H9 (cell line): ENCODE measurements around the gene DCDC1. TPM values are rescaled to one million over a fixed set of nuclear protein-coding genes. Genes with fewer than 3 reads are reported as not detected.

Experiments used
- DNase-seq: peaks from one replicate; pipeline ENCODE4 v3.0.0-alpha.2; 2017
- H2AFZ ChIP-seq: one replicate; pipeline ENCODE4 v1.6.1; 2013; ENCODE audit warnings: mild to moderate bottlenecking, low read length, control low read depth, moderate library complexity
- H2AK5ac ChIP-seq: 2 replicates; pipeline ENCODE4 v1.6.1; 2013; ENCODE audit warnings: low read length, control low read depth, mixed read lengths; ENCODE audit not compliant: insufficient read length
- H2BK120ac ChIP-seq: one replicate; pipeline ENCODE4 v1.6.1; 2013; ENCODE audit warnings: low read depth, mild to moderate bottlenecking, low read length, control low read depth, inconsistent platforms; ENCODE audit not compliant: poor library complexity, severe bottlenecking
- H2BK12ac ChIP-seq: 2 replicates; pipeline ENCODE4 v1.6.1; 2013; ENCODE audit warnings: low read length, control low read depth, mixed read lengths, low read depth; ENCODE audit not compliant: insufficient read length
- H2BK15ac ChIP-seq: 2 replicates; pipeline ENCODE4 v1.6.1; 2013; ENCODE audit warnings: low read depth, low read length, control low read depth
- H2BK20ac ChIP-seq: one replicate; pipeline ENCODE4 v1.6.1; 2013; ENCODE audit warnings: low read depth, mild to moderate bottlenecking, low read length, control low read depth, inconsistent platforms; ENCODE audit not compliant: poor library complexity, severe bottlenecking
- H2BK5ac ChIP-seq: 2 replicates; pipeline ENCODE4 v1.6.1; 2013; ENCODE audit warnings: low read length, control low read depth, mixed read lengths; ENCODE audit not compliant: insufficient read length
- H3K14ac ChIP-seq: 2 replicates; pipeline ENCODE4 v1.6.1; 2013; ENCODE audit warnings: low read length, control low read depth; ENCODE audit not compliant: insufficient read depth
- H3K18ac ChIP-seq: 2 replicates; pipeline ENCODE4 v1.6.1; 2013; ENCODE audit warnings: low read depth, mild to moderate bottlenecking, mixed read lengths, low read length, control low read depth; ENCODE audit not compliant: insufficient read length
- H3K23ac ChIP-seq: 2 replicates; pipeline ENCODE4 v1.6.1; 2013; ENCODE audit warnings: low read length, control low read depth, mixed read lengths, low read depth; ENCODE audit not compliant: insufficient read length
- H3K23me2 ChIP-seq: 2 replicates; pipeline ENCODE4 v1.6.1; 2013; ENCODE audit warnings: low read depth, mild to moderate bottlenecking, mixed read lengths, low read length, control low read depth; ENCODE audit not compliant: insufficient read length, poor library complexity, severe bottlenecking
- H3K27ac ChIP-seq: 2 replicates; pipeline ENCODE4 v1.5.1; 2013; ENCODE audit warnings: low read length, control low read depth, mixed read lengths, low read depth; ENCODE audit not compliant: insufficient read length
- H3K27me3 ChIP-seq: 2 replicates; pipeline ENCODE4 v1.6.1; 2013; ENCODE audit warnings: low read length, control low read depth, inconsistent platforms; ENCODE audit not compliant: insufficient read depth
- H3K4ac ChIP-seq: 2 replicates; pipeline ENCODE4 v1.6.1; 2013; ENCODE audit warnings: low read depth, mild to moderate bottlenecking, control low read depth, inconsistent platforms, low read length, moderate library complexity
- H3K4me1 ChIP-seq: 2 replicates; pipeline ENCODE4 v1.6.1; 2013; ENCODE audit warnings: low read length, control low read depth, inconsistent platforms; ENCODE audit not compliant: insufficient read depth
- H3K4me2 ChIP-seq: 2 replicates; pipeline ENCODE4 v1.6.1; 2013; ENCODE audit warnings: low read length, control low read depth, mixed read lengths; ENCODE audit not compliant: insufficient read length, insufficient read depth
- H3K56ac ChIP-seq: 2 replicates; pipeline ENCODE4 v1.6.1; 2013; ENCODE audit warnings: low read depth, mild to moderate bottlenecking, mixed read lengths, low read length, control low read depth; ENCODE audit not compliant: insufficient read length
- H3K79me1 ChIP-seq: 2 replicates; pipeline ENCODE4 v1.6.1; 2013; ENCODE audit warnings: low read depth, mild to moderate bottlenecking, moderate library complexity, low read length, control low read depth, inconsistent platforms; ENCODE audit not compliant: insufficient read depth, poor library complexity, severe bottlenecking
- H3K79me2 ChIP-seq: 2 replicates; pipeline ENCODE4 v1.6.1; 2013; ENCODE audit warnings: low read length, control low read depth, inconsistent platforms; ENCODE audit not compliant: insufficient read depth
- H3K9ac ChIP-seq: 2 replicates; pipeline ENCODE4 v1.6.1; 2013; ENCODE audit warnings: low read length, control low read depth, mixed read lengths; ENCODE audit not compliant: insufficient read length; ENCODE audit errors: extremely low read depth
- H3K9me3 ChIP-seq: one replicate; pipeline ENCODE4 v1.6.1; 2013; ENCODE audit warnings: low read depth, low read length, inconsistent platforms; ENCODE audit not compliant: control insufficient read depth
- H3T11ph ChIP-seq: one replicate; pipeline ENCODE4 v1.6.1; 2013; ENCODE audit warnings: mild to moderate bottlenecking, low read length, control low read depth, inconsistent platforms
- H4K20me1 ChIP-seq: one replicate; pipeline ENCODE4 v1.6.1; 2013; ENCODE audit not compliant: control insufficient read depth, insufficient read length, insufficient read depth
- H4K5ac ChIP-seq: 2 replicates; pipeline ENCODE4 v1.6.1; 2013; ENCODE audit warnings: low read depth, mild to moderate bottlenecking, mixed read lengths, low read length, control low read depth; ENCODE audit not compliant: insufficient read length
- H4K8ac ChIP-seq: replicated peaks from 2 replicates; pipeline ENCODE4 v1.6.1; 2013; ENCODE audit warnings: low read length, control low read depth, mixed read lengths, low read depth; ENCODE audit not compliant: insufficient read length
- H4K91ac ChIP-seq: 2 replicates; pipeline ENCODE4 v1.6.1; 2013; ENCODE audit warnings: low read depth, mild to moderate bottlenecking, moderate library complexity, mixed read lengths, low read length, control low read depth; ENCODE audit not compliant: insufficient read length
- H3K27ac Mint-ChIP-seq, 3 experiments: 2 replicates in 2 of 3; 3 replicates in 1 of 3; pipeline ENCODE4 v1.8.0; 2020 to 2021; ENCODE audit warnings: mixed read lengths in 3 of 3, mild to moderate bottlenecking in 1 of 3, moderate library complexity in 1 of 3
- H3K27me3 Mint-ChIP-seq: 2 replicates; pipeline ENCODE4 v1.8.0; 2021; ENCODE audit warnings: low read depth, mild to moderate bottlenecking, moderate library complexity, mixed read lengths
- H3K36me3 Mint-ChIP-seq, 3 experiments: 2 replicates in 2 of 3; 3 replicates in 1 of 3; pipeline ENCODE4 v1.8.0; 2020 to 2021; ENCODE audit warnings: low read depth in 3 of 3, mixed read lengths in 3 of 3; ENCODE audit not compliant: insufficient read depth in 1 of 3
- H3K4me1 Mint-ChIP-seq, 2 experiments: 2 replicates each; pipeline ENCODE4 v1.8.0; 2020; ENCODE audit warnings: mixed read lengths in 2 of 2
- H3K4me3 Mint-ChIP-seq, 2 experiments: 2 replicates in 1 of 2; 3 replicates in 1 of 2; pipeline ENCODE4 v1.8.0; 2020 to 2021; ENCODE audit warnings: mild to moderate bottlenecking in 2 of 2, mixed read lengths in 2 of 2, moderate library complexity in 1 of 2
- H3K9me3 Mint-ChIP-seq, 2 experiments: 2 replicates in 1 of 2; 3 replicates in 1 of 2; pipeline ENCODE4 v1.8.0; 2020; ENCODE audit warnings: mild to moderate bottlenecking in 2 of 2, mixed read lengths in 2 of 2, moderate library complexity in 1 of 2
- WGBS: extraction: QIAGEN DNeasy Blood & Tissue Kit; methylation state at CpG from one replicate; pipeline ENCODE4 v1.1.7; 2013; ENCODE audit warnings: missing lambda C conversion rate, low lambda C conversion rate, mixed read lengths; ENCODE audit not compliant: insufficient read length; ENCODE audit errors: extremely low coverage; 5-methylcytosine and 5-hydroxymethylcytosine counted together
- total RNA-seq: library from RNA; stranded (reverse); gene quantifications from 2 replicates; pipeline ENCODE4 v1.2.1, GENCODE V29; 2021
- TF ChIP-seq, protein P1 (sequence below): fragments of 200-600 bp; sonication (generic); conservative IDR thresholded peaks from 3 replicates; pipeline ENCODE4 v1.8.0; 2021; ENCODE audit warnings: antibody characterized with exemption, mild to moderate bottlenecking

Gene DCDC1
- total RNA-seq, 1 experiment from 2014 or later: 0.09 TPM

DNA sequence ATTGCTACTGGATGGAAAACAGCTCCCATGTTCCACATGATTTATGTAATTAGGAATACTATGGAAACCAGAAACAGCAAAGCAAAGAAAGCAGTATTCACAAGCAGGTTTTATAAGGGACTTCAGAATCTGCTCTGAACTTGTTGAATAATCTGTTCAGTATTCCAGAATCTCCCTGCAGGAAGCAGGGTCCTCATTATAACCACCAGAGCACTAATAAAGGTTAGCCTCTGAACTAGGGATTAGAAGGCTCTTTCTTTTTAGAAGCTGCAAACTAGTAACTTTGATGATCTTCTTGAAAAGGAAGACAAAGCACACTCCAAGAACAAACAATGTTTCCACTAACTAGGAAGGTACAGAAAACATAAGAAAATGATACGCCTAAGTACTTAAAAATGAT, 125.8 kb downstream of the DCDC1 start:
- Histone ChIP-seq H3K27me3 (no peaks in the 10 kb centered on the region), H3K14ac (no peak overlapping the region), H3K9me3 (no peaks in the 10 kb centered on the region), H2AK5ac (no peak overlapping the region), H3K56ac (no peak overlapping the region), H3K79me1 (no peaks in the 10 kb centered on the region), H3K23ac (no peak overlapping the region), H3K79me2 (no peaks in the 10 kb centered on the region), H2BK5ac (no peak overlapping the region), H3K4me2 (no peak overlapping the region), H3K9ac (no peak overlapping the region), H4K5ac (no peak overlapping the region), H3K23me2 (no peaks in the 10 kb centered on the region), H2BK120ac (no peak overlapping the region), H3K27ac (no peak overlapping the region), H4K20me1 (no peaks in the 10 kb centered on the region), H2BK20ac (no peak overlapping the region), H2BK15ac (no peak overlapping the region), H2AFZ (no peak overlapping the region), H3K18ac (no peak overlapping the region), H2BK12ac (no peak overlapping the region), H4K91ac (no peak overlapping the region), H3K4ac (no peak overlapping the region), H4K8ac (no peak overlapping the region), H3T11ph (no peak overlapping the region), H3K4me1 (peaks cover 8% of the 10 kb centered on the region)
- no peaks in the 10 kb centered on the region for H3K9me3 Mint-ChIP-seq
- peaks cover 41 to 47% of the 10 kb centered on the region in 2 experiments for H3K4me1 Mint-ChIP-seq
- H3K27ac Mint-ChIP-seq: no peak overlapping the region
- no peaks in the 10 kb centered on the region for H3K27me3 Mint-ChIP-seq
- TF ChIP-seq, protein P1, sequence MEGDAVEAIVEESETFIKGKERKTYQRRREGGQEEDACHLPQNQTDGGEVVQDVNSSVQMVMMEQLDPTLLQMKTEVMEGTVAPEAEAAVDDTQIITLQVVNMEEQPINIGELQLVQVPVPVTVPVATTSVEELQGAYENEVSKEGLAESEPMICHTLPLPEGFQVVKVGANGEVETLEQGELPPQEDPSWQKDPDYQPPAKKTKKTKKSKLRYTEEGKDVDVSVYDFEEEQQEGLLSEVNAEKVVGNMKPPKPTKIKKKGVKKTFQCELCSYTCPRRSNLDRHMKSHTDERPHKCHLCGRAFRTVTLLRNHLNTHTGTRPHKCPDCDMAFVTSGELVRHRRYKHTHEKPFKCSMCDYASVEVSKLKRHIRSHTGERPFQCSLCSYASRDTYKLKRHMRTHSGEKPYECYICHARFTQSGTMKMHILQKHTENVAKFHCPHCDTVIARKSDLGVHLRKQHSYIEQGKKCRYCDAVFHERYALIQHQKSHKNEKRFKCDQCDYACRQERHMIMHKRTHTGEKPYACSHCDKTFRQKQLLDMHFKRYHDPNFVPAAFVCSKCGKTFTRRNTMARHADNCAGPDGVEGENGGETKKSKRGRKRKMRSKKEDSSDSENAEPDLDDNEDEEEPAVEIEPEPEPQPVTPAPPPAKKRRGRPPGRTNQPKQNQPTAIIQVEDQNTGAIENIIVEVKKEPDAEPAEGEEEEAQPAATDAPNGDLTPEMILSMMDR: no peak
- H3K4me3 Mint-ChIP-seq: no peak overlapping the region
- no peaks in the 10 kb centered on the region for H3K36me3 Mint-ChIP-seq
- no peak for DNase-seq
- no CpG with 5 or more reads among the region's 1 CpG for whole genome bisulfite sequencing
